ENCODE measurements around the gene PPT2.

DNA sequence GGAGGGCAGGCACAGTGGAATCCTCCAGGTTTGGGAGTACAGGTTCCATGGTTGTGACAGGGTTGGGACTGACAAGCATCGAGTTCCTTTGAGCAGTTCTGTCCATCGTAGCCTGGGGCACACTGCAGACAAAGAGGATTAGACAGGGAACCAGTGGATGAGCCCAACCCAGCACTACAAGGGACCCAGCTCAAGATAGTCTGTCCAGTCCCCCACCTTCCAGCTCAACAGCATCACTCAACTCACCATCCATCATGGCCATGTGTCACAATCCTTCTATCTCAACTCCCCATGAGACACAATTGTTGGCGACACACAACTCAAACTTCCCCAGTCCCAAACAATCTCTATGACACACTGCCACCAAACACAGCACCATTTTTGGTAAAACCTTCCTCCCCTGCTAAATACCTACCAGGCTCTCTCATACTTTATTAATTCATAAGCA, 50.4 kb downstream of the PPT2 start:
- TF ChIP-seq, protein P1, sequence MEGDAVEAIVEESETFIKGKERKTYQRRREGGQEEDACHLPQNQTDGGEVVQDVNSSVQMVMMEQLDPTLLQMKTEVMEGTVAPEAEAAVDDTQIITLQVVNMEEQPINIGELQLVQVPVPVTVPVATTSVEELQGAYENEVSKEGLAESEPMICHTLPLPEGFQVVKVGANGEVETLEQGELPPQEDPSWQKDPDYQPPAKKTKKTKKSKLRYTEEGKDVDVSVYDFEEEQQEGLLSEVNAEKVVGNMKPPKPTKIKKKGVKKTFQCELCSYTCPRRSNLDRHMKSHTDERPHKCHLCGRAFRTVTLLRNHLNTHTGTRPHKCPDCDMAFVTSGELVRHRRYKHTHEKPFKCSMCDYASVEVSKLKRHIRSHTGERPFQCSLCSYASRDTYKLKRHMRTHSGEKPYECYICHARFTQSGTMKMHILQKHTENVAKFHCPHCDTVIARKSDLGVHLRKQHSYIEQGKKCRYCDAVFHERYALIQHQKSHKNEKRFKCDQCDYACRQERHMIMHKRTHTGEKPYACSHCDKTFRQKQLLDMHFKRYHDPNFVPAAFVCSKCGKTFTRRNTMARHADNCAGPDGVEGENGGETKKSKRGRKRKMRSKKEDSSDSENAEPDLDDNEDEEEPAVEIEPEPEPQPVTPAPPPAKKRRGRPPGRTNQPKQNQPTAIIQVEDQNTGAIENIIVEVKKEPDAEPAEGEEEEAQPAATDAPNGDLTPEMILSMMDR (IDR thresholded peaks at IDR 0.05): no peak
- no peak for TF ChIP-seq POLR2A (IDR thresholded peaks at IDR 0.05)
